Skeletal muscle satellite cell (primary cell): ENCODE measurements around the gene MPRIP.
A peak's percentile ranks its signal among the peaks of the same experiment; 100 is the strongest.

ENCODE experiments used
- H3K27me3 ChIP-seq: 2 replicates; pipeline ENCODE4 v1.7.0; 2013; ENCODE audit warnings: low read length; ENCODE audit not compliant: control insufficient read depth, insufficient read depth
- H3K36me3 ChIP-seq: 2 replicates; pipeline ENCODE4 v1.7.0; 2013; ENCODE audit warnings: mild to moderate bottlenecking, control low read depth, low read length; ENCODE audit not compliant: insufficient read depth
- H3K4me1 ChIP-seq: 2 replicates; pipeline ENCODE4 v1.7.0; 2013; ENCODE audit warnings: low read length; ENCODE audit not compliant: control insufficient read depth, insufficient read depth
- H3K4me2 ChIP-seq: 2 replicates; pipeline ENCODE4 v1.7.0; 2013; ENCODE audit warnings: mild to moderate bottlenecking, low read length
- H3K4me3 ChIP-seq: 2 replicates; pipeline ENCODE4 v1.7.0; 2013; ENCODE audit warnings: low read length
- H3K9ac ChIP-seq: 2 replicates; pipeline ENCODE4 v1.7.0; 2013; ENCODE audit warnings: mild to moderate bottlenecking, low read depth, low read length, moderate library complexity
- H3K9me3 ChIP-seq: replicated peaks from 2 replicates; pipeline ENCODE4 v1.7.0; 2013; ENCODE audit warnings: mild to moderate bottlenecking, control low read depth, low read length

Gene MPRIP

GRCh38 chr17:17226451-17227265, 184.4 kb downstream of the MPRIP start:
- Histone ChIP-seq H3K9me3 (no peaks in the 10 kb centered on the region), H3K36me3 (peaks cover 92% of the 10 kb centered on the region), H3K4me2 (no peak overlapping the region), H3K9ac (no peak overlapping the region), H3K4me1 (no peaks in the 10 kb centered on the region), H3K27me3 (no peaks in the 10 kb centered on the region), H3K4me3 (no peak overlapping the region)

GRCh38 chr17:17227608-17228520, 185.6 kb downstream of the MPRIP start:
- Histone ChIP-seq H3K4me1 (no peaks in the 10 kb centered on the region), H3K36me3 (peaks cover 92% of the 10 kb centered on the region), H3K27me3 (no peaks in the 10 kb centered on the region), H3K4me3 (no peak overlapping the region), H3K9me3 (no peaks in the 10 kb centered on the region), H3K4me2 (no peak overlapping the region), H3K9ac (no peak overlapping the region)

- Histone ChIP-seq H3K36me3 (peaks cover 86% of the 10 kb centered on the region), H3K27me3 (no peaks in the 10 kb centered on the region), H3K9me3 (no peaks in the 10 kb centered on the region), H3K4me2 (no peak overlapping the region), H3K4me1 (no peaks in the 10 kb centered on the region), H3K4me3 (no peak overlapping the region), H3K9ac (no peak overlapping the region)
Measured at GRCh38 chr17:17228521-17229279, 186.4 kb downstream of the MPRIP start.

GRCh38 chr17:17229416-17230384, 187.4 kb downstream of the MPRIP start:
- H3K9ac ChIP-seq = no peak overlapping the region
- H3K4me3 ChIP-seq = no peak overlapping the region
- H3K36me3 ChIP-seq = peaks cover 76% of the 10 kb centered on the region
- H3K4me2 ChIP-seq = no peak overlapping the region
- H3K4me1 ChIP-seq = no peaks in the 10 kb centered on the region
- no peaks in the 10 kb centered on the region for H3K27me3 ChIP-seq
- H3K9me3 ChIP-seq = no peaks in the 10 kb centered on the region

- H3K36me3 ChIP-seq = peaks cover 56% of the 10 kb centered on the region
Measured at GRCh38 chr17:17231621-17232302, 189.5 kb downstream of the MPRIP start.

GRCh38 chr17:17232303-17232621, 190.0 kb downstream of the MPRIP start:
- no peak overlapping the region for H3K4me3 ChIP-seq
- no peak overlapping the region for H3K9ac ChIP-seq
- H3K9me3 ChIP-seq = no peaks in the 10 kb centered on the region
- no peaks in the 10 kb centered on the region for H3K27me3 ChIP-seq
- no peak overlapping the region for H3K4me2 ChIP-seq
- peaks cover 11% of the 10 kb centered on the region for H3K4me1 ChIP-seq
- peaks cover 52% of the 10 kb centered on the region for H3K36me3 ChIP-seq

More at GRCh38 chr17:17231621-17232302, 189.5 kb downstream of the MPRIP start:
- H3K4me3 ChIP-seq = no peak overlapping the region
- H3K9me3 ChIP-seq = no peaks in the 10 kb centered on the region
- no peak overlapping the region for H3K9ac ChIP-seq
- no peak overlapping the region for H3K4me2 ChIP-seq
- peaks cover 11% of the 10 kb centered on the region for H3K4me1 ChIP-seq
- H3K27me3 ChIP-seq = no peaks in the 10 kb centered on the region

GRCh38 chr17:17235212-17236174, 193.2 kb downstream of the MPRIP start:
- Histone ChIP-seq H3K4me1 (peaks cover 17% of the 10 kb centered on the region), H3K9ac (peak overlapping the region; percentile 99), H3K36me3 (peaks cover 21% of the 10 kb centered on the region), H3K4me2 (peak overlapping the region; percentile 93), H3K27me3 (no peaks in the 10 kb centered on the region), H3K9me3 (no peaks in the 10 kb centered on the region), H3K4me3 (peak overlapping the region; percentile 89)

GRCh38 chr17:17236295-17237025, 194.2 kb downstream of the MPRIP start:
- no peaks in the 10 kb centered on the region for H3K27me3 ChIP-seq
- H3K4me1 ChIP-seq = peaks cover 17% of the 10 kb centered on the region
- peaks cover 12% of the 10 kb centered on the region for H3K36me3 ChIP-seq
- peak overlapping the region; percentile 89 for H3K4me3 ChIP-seq
- H3K4me2 ChIP-seq = peak overlapping the region; percentile 93
- H3K9me3 ChIP-seq = no peaks in the 10 kb centered on the region
- H3K9ac ChIP-seq = peak overlapping the region; percentile 99
